HG02938 (cell line): ENCODE results near the gene SGPL1.

Experiments used
- ATAC-seq: cut with Tn5 transposase; IDR thresholded peaks from one replicate; pipeline ENCODE4 v1.9.1; 2021; ENCODE audit warnings: mild to moderate bottlenecking, moderate library complexity; ENCODE audit not compliant: unreplicated experiment

The SGPL1 gene

GRCh38 chr10:70872291-70872690 is 56.5 kb downstream of the SGPL1 start:
- ATAC-seq: no peak

GRCh38 chr10:70874061-70874460 is 58.3 kb downstream of the SGPL1 start:
- no peak for ATAC-seq

- ATAC-seq: no peak
Observed at GRCh38 chr10:70879207-70879606, 63.5 kb downstream of the SGPL1 start.

- ATAC-seq: no peak
Observed at GRCh38 chr10:70880077-70880534, 64.4 kb downstream of the SGPL1 start.

GRCh38 chr10:70884741-70885140 is 69.0 kb downstream of the SGPL1 start:
- no peak for ATAC-seq

- ATAC-seq: no peak
Observed at GRCh38 chr10:70885481-70885880, 69.7 kb downstream of the SGPL1 start.

- no peak for ATAC-seq
Observed at GRCh38 chr10:70885931-70886903, 70.5 kb downstream of the SGPL1 start.

- ATAC-seq: no peak
Observed at GRCh38 chr10:70886921-70887665, 71.3 kb downstream of the SGPL1 start.

GRCh38 chr10:70887804-70888800 is 72.4 kb downstream of the SGPL1 start, which contains the start of gene PCBD1:
Gene PCBD1, minus strand, starts transcription at chr10:70888565. Its CDS starts 32 bp downstream, at chr10:70888533.
- ATAC-seq: peak; percentile 71

- ATAC-seq: no peak
Observed at GRCh38 chr10:70889291-70889690, 73.5 kb downstream of the SGPL1 start.

- no peak for ATAC-seq
Observed at GRCh38 chr10:70890917-70891431, 75.2 kb downstream of the SGPL1 start.

GRCh38 chr10:70891627-70892026 is 75.9 kb downstream of the SGPL1 start:
- no peak for ATAC-seq

- ATAC-seq: no peak
Observed at GRCh38 chr10:70892631-70893030, 76.9 kb downstream of the SGPL1 start.

- ATAC-seq: no peak
Observed at GRCh38 chr10:70893227-70894006, 77.7 kb downstream of the SGPL1 start.

GRCh38 chr10:70894416-70894815 is 78.7 kb downstream of the SGPL1 start:
- no peak for ATAC-seq

GRCh38 chr10:70896551-70896950 is 80.8 kb downstream of the SGPL1 start:
- ATAC-seq: no peak

GRCh38 chr10:70898687-70899086 is 82.9 kb downstream of the SGPL1 start:
- no peak for ATAC-seq

- no peak for ATAC-seq
Observed at GRCh38 chr10:70899096-70899495, 83.3 kb downstream of the SGPL1 start.

- no peak for ATAC-seq
Observed at GRCh38 chr10:70901276-70901878, 85.6 kb downstream of the SGPL1 start.
